Activated CD4-positive, alpha-beta T cell treated with anti-CD3 and anti-CD28 coated beads, Interleukin-2, Interleukin-4, amounts not matched to agents 100 ng/mL and 50 ng/mL, durations not matched to agents 16 hours and 8 hours (primary cell): ENCODE measurements around the gene NOC4L.
"Not testable (repeated sequence)": the region's sequence is repeated elsewhere in the genome, so short reads cannot be mapped to it uniquely, and the experiment has no call there.

Source experiments
- DNase-seq: peaks from one replicate; pipeline ENCODE4 v3.0.0-alpha.2; 2020; ENCODE audit warnings: low spot score

Gene NOC4L

DNA sequence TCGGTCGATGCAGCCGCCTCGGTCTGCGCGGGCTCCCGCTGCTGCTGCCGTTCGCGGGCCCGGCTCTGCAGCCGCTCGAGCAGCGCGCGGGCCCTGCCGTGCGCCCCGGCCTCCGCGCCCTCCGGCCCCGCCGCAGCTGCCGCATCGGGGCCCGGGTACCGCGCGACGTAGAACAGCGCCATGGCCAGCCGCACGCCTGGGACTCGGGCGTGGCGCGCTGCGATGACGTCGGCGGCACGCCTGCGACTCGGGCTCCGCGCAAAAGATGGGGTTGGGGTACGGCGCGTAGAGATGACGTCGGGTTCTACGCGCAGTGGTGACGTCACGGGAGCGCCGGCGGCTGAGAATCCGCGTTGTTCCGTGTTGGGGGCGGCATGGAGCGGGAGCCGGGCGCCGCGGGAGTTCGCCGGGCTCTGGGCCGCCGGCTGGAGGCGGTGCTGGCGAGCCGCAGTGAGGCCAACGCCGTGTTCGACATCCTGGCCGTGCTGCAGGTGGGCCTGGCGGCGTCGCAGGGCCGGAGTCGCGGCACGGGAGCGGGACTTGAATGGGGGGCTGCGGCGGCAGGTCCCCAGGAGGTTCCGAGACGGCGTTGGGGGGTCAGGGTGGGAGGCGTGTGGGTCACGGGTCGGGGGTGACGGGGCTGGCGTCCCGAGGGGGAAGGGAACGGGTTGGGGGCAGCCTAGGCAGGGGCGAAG is at the start of gene NOC4L, which contains the start of gene DDX51:
Gene NOC4L (plus strand): TSS at position 343 of the 695 bp plus-strand sequence. CDS start 32 bp downstream, at position 375.
Gene DDX51 (minus strand): TSS at position 205 of the 695 bp plus-strand sequence. CDS start 23 bp downstream, at position 182.
- peak; percentile 94 for DNase-seq

DNA sequence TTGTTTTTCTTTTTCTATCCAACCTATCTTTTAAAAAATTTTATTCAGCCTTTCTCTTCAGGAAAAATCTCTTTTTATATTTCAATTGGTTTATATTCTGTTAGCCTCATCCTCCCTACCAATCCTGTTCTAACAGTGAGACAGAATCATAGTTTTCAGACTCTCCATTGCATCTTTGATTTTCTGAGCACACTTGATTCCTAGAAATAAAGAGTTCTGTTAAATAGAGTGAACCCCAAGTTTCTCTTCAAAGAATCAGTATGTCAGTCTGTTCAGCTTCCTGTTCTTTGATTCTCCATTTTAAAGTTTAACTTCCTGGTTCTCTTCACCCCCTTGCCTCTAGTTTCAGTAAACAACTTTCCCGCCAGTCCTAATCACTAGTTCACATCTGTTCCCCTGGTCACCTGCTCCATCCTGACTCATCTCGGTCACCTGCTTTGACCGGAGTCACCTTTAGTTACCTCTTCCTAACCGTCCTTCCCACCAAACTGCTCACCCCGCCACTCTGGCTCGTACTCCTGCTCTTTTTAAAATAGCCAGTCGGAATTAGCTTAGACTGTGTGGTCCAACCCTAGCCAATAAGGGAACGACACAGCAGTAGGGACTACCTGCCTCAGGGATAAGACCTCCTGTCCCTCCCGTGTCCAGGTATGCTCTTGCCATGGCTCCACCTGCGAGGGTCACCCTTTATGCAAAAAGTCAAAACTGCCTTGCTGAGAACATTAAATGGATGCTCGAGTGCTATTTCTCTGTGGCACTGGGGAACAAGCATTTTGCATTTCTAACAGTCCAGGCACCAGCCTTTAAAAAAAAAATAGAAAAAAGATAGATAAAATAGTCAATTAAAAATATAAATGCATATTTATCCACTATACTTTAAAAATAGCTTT is 48.5 kb upstream of the NOC4L start:
- no peak for DNase-seq

DNA sequence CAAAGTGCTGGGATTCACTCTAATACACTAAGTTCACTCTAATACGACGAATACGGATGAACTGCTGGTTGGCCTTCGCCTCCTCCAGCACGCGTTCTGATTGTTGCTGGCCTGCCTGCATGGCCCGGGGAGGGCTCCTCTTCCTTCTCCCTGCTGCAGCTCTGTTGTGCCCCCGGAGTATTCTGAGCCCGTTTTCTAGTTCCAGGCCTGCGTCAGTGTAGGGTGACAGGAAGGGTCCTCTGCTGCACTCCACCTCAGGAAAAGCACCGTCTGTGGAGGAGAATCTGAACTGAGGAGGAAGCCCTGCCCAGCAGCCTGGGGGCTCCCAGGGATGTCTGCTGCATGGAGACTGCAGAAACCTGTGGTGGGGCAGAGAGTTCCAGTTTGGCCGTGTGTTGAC is 44.5 kb upstream of the NOC4L start:
- no peak for DNase-seq

DNA sequence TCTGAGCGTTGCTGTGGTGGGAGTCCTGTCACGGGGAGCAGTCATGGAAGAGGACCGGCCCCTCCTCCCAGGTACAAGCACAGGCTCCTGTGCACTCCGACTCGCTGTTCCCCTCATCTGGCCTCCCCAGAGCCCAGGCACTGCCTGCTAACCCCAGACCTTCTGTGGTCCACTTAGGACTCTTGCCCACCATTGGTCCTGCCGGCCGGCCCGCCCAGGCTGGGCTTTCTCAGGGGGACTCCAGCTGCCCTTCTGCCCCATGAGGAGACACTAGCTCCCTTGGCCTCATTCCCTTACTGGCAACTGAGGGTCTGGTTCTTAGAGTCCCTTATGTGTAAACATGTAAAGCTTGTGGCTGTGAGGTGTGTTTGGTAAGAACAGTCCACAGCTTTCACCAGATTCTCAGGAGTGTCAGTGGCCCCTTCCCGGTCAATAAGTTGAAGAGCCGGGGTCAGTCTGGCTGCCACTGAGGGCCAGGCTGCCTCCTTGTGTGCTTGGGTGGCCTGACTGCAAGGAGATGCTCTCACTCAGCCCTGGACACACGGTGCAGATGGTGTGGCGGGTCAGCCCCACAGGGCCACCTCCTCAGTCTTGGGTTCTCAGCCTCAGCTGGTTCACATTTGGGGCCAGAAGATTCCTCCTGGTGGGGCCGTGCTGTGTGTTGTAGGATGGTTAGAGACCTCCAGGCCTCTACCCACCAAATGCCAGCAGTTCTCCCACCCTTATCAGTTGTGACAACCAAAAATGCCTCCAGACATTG is 43.8 kb upstream of the NOC4L start:
- DNase-seq, result no peak

DNA sequence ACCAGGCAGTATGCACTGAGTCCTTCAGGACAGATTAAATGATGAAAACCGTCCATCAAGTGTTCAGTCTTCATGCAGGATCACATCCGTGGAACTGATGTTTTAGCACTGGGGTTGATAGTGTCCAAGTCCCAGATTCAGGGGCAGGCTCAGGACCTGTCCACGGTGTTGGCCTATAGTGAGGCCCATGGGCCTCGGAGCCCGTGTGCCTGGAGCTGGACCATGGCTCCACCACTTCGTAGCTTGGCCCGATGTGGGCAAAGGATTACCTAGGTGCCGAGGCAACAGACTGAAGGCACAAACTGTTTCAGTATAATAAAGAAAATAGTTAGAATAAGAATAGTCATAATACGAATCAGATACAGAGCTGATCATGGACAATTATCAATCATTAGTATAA is 42.0 kb upstream of the NOC4L start:
- DNase-seq, result no peak

DNA sequence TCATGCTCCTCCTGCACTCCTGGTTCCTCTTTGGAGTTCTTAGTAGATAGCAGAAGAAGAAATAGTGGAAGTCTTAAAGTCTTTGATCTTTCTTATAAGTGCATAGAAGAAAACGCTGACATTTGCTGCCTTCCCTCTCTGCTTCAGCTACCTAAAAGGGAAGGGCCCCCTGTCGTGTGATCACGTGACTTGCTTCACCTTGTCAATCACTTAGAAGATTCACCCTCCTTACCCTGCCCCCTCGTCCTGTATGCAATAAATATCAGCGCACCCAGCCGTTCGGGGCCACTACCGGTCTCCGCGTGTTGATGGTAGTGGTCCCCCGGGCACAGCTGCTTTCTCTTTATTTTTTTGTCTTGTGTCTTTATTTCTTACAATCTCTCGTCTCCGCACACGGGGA is 41.2 kb upstream of the NOC4L start:
- DNase-seq, result not testable (repeated sequence)

DNA sequence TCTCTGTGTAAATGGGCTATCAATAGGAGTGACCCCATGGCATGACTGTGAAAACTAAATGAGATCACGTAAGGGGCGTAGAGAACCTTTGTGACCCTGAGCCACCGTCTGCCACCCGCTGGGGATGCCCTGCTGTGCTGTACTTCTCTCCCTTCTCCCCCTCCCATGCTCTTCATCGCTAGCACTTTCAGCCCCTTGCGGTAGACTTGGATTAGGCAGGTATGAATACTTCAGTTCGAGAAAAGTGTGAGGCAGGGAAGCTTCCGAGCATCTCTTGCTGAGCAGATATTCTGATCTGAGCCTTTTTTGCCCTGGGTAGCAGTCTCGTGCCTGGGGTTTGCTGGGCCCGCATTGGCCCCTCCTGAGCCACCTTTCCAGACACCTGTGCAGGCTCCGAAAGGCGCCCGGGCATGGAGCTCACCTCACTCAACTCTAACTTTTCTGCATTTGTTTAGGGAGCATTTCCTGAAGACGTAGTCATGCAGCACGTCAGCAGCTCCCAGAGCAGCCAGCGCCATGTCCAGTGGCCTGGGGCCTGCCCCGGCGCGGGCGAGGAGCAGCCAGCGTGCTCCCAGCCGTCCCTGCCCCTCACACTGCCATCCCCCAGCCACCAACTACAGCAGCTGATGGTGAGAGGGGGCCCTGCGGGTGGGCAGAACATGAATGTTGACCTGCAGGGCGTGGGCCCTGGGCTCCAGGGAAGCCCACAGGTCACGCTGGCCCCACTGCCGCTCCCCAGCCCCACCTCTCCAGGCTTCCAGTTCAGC is 40.5 kb upstream of the NOC4L start:
- no peak for DNase-seq

DNA sequence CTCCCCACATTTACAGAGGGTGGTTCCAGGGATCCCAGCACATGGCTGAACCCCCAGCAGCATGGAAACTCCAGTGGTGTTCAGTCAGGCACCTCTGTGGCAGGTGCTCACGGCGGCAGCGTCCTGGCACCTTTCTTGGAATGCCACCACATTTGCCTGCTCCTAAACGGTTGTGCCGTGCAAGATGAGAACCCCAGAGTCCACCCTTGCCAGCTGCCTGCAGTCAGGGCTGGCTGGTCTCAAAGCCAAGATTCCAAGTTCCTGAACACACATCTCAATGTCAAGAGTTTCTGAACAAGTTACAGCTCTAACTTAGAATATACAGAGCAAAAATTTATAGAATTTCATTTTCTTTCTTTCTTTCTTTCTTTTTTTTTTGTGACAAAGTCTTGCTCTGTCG is 38.8 kb upstream of the NOC4L start:
- no peak for DNase-seq

DNA sequence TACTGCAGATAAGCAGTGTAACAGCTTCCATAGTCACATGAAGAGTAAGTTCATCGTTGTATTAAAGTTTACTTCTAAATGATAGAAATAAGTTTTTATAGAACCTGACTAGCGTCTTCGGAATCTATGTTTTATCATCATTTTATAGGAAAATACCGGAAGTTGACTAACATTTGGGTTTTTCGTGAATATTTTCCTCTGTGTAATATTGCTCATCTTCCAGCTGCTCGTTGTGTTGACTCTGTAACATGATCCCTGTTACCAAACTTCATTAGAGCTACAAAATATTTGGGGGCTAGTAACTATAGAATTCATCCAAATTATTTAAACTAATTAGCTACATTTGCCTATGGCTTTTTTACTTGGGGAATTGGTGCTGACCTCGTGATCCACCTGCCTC is 37.3 kb upstream of the NOC4L start:
- DNase-seq, result no peak

DNA sequence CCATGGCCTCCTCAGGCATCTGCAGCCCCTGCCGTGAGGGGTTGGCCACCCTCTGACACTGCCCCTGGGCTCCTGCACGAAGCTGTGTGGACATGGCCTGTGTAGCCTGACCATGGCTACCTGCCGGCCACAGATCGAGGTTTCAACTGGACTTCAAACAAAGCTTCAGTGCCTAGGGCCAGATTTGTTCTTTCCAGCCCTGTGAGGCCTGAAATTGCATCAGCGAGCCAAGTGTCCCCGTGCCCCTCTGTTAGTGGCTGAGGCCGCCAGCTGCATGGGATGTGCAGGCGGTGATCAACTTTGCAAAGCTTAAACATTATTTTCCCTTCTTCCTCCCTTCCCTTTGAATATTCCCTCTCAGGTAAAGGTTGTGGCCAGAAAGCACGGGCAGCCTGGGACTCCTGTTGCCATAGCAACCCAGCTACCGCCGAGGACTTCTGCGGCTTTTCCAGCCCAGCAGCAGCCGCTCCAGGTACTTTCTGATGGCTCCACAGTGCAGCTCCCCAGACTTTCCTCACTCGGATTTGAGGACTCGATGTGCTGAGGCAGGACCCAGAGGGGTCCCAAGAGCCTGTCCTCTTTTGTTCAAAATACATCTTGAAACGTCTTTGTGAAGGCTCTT is 35.9 kb upstream of the NOC4L start:
- DNase-seq, result no peak

DNA sequence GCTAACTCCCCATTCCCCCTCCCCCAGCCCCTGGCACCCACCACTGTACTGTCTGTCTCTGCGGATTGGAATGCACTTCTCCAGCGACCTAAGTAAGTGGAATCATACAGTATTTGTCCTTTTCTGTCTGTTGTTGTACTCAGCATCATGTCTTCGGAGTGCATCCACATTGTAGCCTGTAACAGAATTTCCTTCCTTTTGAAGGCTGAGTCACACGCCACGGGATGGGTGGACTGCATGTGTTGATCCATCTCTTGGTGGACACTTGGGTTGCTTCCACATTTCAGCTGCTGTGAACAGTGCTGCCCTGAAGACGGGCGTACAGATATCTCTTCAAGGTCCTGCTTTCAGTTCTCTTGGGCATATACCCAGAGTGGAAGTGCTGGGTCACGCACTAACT is 34.5 kb upstream of the NOC4L start:
- no peak for DNase-seq

DNA sequence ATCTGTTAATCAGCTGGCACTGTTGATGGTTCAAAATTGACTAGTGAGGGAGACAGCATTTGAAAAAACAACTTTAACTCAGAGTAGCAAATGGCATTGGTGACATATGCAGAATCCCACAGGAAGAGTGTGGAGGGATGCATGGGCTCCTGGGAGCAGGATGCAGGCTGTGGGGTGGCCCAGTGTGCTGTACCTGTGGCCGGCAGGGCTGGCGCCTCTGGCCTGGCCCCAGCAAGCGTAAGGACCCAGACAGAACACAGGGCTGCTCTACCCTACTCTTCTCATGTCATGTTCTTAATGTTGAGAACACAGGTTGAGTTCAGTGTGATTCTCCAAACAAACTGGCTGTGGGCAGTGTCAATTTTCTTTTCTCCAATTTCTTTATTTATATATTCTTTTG is 33.6 kb upstream of the NOC4L start:
- no peak for DNase-seq

DNA sequence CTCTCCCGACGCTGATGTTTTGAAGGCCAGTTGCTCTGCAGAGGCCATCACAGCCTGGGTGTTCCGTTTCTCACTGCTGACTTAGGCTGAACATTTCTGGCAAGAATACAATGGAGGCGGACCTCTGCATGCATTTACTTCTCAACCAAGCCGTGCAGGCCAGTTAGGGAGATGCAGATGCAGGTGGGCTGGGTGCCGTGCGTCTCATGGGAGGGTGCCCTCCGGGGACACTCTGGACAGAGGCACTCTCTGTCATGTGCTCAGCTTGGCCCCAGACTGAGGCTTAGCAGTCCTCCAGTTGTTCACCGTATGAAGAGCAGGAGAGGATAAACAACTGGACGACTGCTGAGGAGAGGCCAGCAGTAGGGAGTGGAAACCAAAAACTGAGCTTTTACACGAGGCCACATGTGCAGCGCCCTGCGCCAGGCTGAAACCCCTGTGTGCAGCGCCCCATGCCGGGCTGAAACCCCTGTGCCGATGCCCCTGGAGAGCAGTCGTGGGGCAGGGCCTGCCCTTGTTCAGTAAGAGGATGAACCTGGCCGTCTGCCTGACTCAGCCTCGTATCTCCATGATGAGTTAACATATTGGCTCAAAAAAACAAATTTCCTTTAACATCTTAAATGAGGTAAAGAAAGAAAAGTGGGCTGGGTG is 32.5 kb upstream of the NOC4L start:
- DNase-seq, result no peak

DNA sequence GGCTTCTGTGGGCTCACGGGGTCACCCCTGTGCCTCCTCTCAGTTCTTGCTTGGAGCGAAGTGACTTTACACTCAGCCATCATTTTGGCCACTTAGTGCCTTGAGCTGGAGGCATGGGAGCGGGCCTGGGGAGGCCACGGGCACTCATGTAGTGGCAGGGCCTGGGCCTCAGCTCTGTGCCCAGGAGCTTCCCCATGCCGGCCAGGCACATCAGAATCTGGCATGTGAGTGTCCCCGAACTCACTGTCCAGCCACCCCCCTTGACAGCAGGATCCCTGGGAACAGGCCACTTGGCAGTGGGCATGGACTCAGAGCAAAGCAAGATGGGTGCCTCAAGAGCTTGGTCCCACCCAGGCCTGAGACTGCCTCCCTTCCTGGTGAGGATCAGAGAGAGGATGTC is 29.6 kb upstream of the NOC4L start:
- DNase-seq, result no peak

DNA sequence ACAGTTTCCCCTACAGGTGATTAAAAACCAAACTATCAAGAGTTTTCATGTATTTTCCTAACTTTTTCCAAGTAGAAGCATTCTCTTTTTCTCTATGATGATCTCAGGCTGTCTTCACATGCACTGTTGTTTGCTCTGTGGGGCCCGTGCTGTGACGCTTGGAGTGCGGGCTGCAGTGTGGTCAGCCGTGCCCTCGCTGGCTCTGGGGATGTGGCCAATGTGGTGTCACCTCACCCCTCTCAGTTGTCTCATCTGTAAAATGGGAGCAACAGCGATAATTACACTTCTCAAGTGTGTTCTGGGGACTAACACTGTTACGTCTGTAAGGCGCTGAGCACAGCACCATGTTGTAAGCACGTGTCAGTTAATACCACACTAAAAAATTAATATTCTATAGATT is 28.8 kb upstream of the NOC4L start:
- DNase-seq, result no peak

DNA sequence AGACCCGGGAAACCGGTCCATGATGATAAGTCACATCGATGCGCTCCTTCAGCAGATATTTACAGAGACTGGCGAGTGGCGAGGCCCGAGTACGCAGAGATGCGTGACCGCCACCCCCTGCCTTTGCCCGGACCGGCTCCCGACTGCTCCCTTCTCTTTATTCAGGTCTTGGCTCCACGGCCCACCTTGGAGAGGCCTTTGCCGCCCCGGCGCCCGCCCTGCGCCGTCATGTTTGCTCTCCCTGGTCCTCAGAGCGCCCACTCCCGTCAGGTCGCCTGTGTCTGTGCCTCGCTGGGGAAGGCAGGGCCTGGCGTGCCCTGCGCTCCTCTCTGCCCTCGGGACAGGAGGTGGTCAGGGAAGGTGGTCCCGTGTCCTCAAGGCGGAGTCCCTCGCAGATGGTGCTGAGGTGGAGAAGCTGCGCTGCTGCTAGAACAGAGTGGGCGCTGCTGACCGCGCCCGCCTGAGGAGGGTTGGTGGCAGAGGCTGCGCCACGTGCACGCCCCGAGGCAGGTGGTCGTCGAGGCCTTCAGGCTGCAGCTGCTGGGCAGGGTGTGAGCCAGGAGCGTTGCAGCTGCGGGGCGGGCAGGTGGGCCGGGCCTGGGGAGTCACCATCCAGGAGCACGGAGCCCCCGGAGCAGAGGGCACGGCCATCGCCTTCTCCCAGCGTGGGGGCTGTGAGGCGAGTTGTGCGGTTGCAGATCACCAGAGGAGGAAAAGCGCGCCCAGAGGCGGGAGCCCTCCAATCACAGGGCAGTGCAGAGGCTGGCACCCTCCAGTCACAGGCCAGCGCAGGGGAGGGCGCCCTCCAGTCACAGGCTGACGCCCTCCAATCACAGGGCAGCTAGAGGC is 27.3 kb upstream of the NOC4L start:
- no peak for DNase-seq

DNA sequence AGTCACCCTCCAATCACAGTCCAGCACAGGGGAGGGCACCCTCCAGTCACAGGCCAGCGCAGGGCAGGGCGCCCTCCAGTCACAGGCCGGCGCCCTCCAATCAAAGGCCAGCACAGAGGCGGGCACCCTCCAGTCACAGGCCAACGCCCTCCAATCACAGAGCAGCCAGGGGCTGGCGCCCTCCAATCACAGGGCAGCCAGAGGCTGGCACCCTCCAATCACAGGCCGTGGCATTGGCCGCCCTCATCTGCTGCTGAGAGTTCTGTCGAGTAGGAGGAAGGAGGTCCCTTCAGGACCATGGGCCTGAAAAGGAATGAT is 26.7 kb upstream of the NOC4L start:
- DNase-seq, result no peak

DNA sequence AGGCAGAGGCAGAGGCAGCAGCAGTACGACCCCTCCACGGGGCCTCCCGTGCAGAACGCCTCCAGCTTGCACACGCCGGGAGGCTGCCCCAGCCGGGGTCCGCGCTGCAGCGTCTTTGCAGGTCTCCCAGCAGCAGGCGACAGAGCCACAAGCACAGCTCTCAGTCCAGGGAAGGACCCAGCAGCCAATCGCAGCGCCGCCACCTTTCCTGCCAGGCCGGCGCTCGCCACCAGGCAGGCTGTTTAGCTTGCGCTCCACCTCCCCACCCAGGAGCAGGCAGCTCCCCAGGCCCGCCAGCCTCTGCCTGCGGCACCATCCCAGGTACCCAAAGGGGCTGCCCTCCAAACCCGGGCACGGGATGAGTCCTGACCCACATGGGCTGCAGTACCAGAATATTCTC is 25.4 kb upstream of the NOC4L start:
- DNase-seq, result no peak

DNA sequence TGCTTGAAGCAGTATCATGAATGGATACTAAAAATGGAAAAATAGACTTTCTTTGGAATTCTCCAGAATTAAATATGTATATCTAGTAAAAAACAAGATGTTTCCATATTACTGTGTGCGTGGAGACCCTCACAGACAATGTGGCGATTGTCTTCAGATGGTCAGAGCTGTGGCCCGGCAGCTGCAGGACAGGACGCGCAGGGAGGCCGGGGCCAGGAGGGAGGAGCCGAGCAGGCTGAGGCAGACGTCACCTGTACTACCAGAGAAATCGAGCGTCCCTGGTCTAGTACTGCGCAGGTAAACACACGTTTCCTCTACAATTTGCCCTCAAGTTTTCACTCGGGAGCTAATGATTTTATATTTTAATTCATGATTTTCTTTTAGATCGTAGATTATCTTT is 23.0 kb upstream of the NOC4L start:
- DNase-seq, result no peak
